SK-N-MC (cell line): ENCODE results near the gene FARP2.

Source experiments
- DNase-seq: peaks from one replicate; pipeline ENCODE4 v3.0.0-alpha.2; 2011; ENCODE audit warnings: low read depth, low spot score
- H3K27ac ChIP-seq: fragments of 200-600 bp; sonication (generic); 2 replicates; pipeline ENCODE4 v1.5.1; 2016; ENCODE audit warnings: mixed run types
- H3K36me3 ChIP-seq: fragments of 200-600 bp; sonication (generic); 2 replicates; pipeline ENCODE4 v1.6.1; 2017; ENCODE audit warnings: antibody characterized with exemption, low read length, mixed read lengths; ENCODE audit not compliant: insufficient read depth
- H3K4me3 ChIP-seq: fragments of 200-600 bp; sonication (generic); 2 replicates; pipeline ENCODE4 v1.5.1; 2016
- H3K9ac ChIP-seq: fragments of 200-600 bp; sonication (generic); 2 replicates; pipeline ENCODE4 v1.8.0; 2017; ENCODE audit warnings: mixed run types, mixed read lengths; ENCODE audit not compliant: insufficient read length
- H3K9me3 ChIP-seq: fragments of 200-600 bp; sonication (generic); 2 replicates; pipeline ENCODE4 v1.6.1; 2017; ENCODE audit warnings: low read depth, mild to moderate bottlenecking, antibody characterized with exemption, low read length, moderate library complexity, mixed read lengths
- EZH2 ChIP-seq: fragments of 200-600 bp; sonication (generic); IDR thresholded peaks from one replicate; pipeline ENCODE4 v1.6.1; 2017; ENCODE audit warnings: antibody characterized with exemption
- FOXP2 ChIP-seq: optimal IDR thresholded peaks from 2 replicates; pipeline ENCODE3; 2011; ENCODE audit warnings: mild to moderate bottlenecking, moderate library complexity; ENCODE audit not compliant: insufficient read depth; ENCODE audit errors: extremely low read length, control extremely low read depth
- POLR2AphosphoS5 ChIP-seq: IDR thresholded peaks from 2 replicates; pipeline ENCODE4 v1.6.1; 2012; ENCODE audit warnings: mild to moderate bottlenecking, low read depth, low read length, borderline replicate concordance

The FARP2 gene

DNA sequence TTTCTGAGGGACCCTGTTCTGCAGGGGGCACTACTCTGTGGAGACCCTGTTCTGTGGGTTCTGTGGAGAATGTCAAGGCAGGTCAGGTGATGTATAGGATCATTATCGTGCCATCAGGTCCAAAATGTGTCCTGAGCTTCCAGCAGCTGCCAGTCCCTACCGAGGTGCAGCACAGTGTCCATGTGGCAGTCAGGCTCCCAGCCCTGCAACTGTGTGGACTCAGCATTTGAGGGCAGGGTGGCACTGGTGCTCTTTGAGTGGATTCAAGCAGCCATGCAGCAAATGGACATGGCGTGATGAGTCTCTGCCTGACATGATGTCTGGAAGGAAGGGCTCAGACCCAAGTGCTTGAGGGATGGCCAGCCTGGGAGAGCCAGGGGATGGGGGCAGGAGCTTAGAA is 117.3 kb downstream of the FARP2 start:
- DNase-seq = no peak
- Histone ChIP-seq H3K4me3 (no peak overlapping the region), H3K9me3 (no peaks in the 10 kb centered on the region), H3K27ac (no peak overlapping the region), H3K9ac (no peak overlapping the region), H3K36me3 (no peaks in the 10 kb centered on the region)
- TF ChIP-seq EZH2 (no peak), POLR2AphosphoS5 (no peak), FOXP2 (no peak)

DNA sequence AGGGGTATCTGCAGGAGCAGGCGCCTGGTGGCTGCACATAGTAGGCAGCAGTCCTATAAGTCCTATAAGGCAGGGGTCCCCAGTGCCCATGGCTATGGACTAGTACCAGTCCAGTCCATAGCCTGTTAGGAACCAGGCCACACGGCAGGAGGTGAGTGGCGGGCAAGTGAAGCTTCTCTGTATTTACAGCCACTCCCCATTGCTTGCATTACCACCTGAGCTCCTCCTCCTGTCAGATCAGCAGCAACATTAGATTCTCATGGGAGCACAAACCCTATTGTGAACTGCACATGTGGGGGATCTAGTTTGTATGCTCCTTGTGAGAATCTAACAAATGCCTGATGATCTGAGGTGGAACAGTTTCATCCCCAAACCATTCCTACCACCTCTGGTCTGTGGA is 119.2 kb downstream of the FARP2 start:
- DNase-seq = no peak
- TF ChIP-seq EZH2 = no peak
- no peak for TF ChIP-seq POLR2AphosphoS5
- no peak for TF ChIP-seq FOXP2
- Histone ChIP-seq H3K36me3 (no peaks in the 10 kb centered on the region), H3K9ac (no peak overlapping the region), H3K9me3 (no peaks in the 10 kb centered on the region), H3K27ac (no peak overlapping the region), H3K4me3 (no peak overlapping the region)

DNA sequence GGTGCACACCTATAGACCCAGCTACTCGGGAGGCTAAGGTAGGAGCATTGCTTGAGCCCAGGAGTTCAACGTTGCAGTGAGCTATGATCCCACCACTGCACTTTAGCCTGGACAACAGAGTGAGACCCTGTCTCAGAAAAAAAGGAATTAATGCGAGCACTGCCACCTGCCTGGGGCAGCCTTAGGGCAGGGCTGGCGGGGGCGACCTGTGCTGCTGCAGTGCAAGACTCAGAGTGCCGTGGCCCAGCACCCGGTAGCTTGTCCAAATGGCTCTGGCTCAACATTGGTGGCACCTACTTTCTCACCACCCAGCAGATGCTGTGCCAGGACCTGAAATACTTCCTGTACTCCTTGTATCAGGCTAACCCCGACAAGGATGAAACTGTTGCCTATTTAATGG is 122.1 kb downstream of the FARP2 start:
- no peak for DNase-seq
- H3K36me3 ChIP-seq = no peaks in the 10 kb centered on the region
- no peak overlapping the region for H3K9ac ChIP-seq
- TF ChIP-seq FOXP2 = no peak
- H3K9me3 ChIP-seq = no peaks in the 10 kb centered on the region
- H3K4me3 ChIP-seq = no peak overlapping the region
- H3K27ac ChIP-seq = no peak overlapping the region

DNA sequence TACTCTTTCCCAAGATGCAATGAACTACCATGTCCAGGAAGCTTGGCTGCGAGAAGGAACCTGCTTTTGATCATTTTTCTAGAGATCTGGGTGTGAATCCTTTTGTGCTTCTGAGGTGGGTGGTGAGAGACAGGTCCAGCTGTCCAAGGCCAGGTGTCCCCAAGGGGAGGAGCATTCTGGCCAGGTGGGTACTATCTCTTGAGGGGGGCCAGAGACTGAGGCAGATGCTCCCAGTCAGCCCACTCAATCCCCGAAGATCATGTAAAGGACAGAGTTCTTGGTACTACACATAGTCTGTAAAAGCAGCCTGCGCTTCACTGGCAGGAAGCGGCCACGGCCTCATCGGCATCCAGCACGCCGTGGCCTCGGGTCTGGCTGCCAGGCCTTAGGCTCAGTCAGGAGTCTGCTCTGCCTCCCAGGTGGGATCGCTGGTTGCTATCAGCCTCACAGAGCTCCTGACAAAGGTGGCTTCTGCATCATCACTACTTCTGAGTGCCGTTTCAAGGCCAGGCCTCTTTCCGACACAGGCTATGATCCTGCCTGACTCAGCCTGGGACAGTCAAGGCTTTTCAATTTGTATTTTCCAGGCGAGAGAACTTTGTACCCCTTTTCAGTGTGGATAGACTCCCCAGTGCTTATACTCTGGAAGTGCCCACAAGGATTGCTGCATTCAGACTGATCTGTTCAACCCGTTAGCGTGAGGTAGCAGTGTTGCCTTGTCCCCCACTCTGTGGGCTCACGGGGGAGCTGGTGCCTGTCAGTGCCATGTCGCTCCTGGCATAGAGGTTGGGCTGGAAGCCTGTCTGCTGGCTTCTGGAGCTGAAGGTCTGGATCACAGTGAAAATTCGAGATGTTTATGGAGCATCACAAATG is 123.2 kb downstream of the FARP2 start:
- no peaks in the 10 kb centered on the region for H3K9me3 ChIP-seq
- H3K9ac ChIP-seq = no peak overlapping the region
- DNase-seq = no peak

GRCh38 chr2:241481687-241482086 is 125.6 kb downstream of the FARP2 start:
- Histone ChIP-seq H3K27ac (no peak overlapping the region), H3K36me3 (no peaks in the 10 kb centered on the region), H3K4me3 (no peak overlapping the region), H3K9ac (no peak overlapping the region), H3K9me3 (no peaks in the 10 kb centered on the region)
- DNase-seq = no peak
- TF ChIP-seq EZH2 (no peak), POLR2AphosphoS5 (no peak), FOXP2 (no peak)

More for the DNA sequence above, 123.2 kb downstream of the FARP2 start:
- H3K27ac ChIP-seq = no peak overlapping the region
- H3K36me3 ChIP-seq = no peaks in the 10 kb centered on the region
- H3K4me3 ChIP-seq = no peak overlapping the region
- TF ChIP-seq POLR2AphosphoS5 (no peak), FOXP2 (no peak), EZH2 (no peak)

- H3K4me3 ChIP-seq = no peak overlapping the region
- no peak for DNase-seq
- no peaks in the 10 kb centered on the region for H3K36me3 ChIP-seq
- no peak overlapping the region for H3K27ac ChIP-seq
- no peaks in the 10 kb centered on the region for H3K9me3 ChIP-seq
- no peak for TF ChIP-seq FOXP2
- no peak for TF ChIP-seq EZH2
- TF ChIP-seq POLR2AphosphoS5 = no peak
- no peak overlapping the region for H3K9ac ChIP-seq
These were observed 126.3 kb downstream of the FARP2 start for GRCh38 chr2:241482126-241482955.

- TF ChIP-seq POLR2AphosphoS5 = no peak
- no peak for TF ChIP-seq FOXP2
- TF ChIP-seq EZH2 = no peak
- Histone ChIP-seq H3K27ac (no peak overlapping the region), H3K9ac (no peak overlapping the region), H3K4me3 (no peak overlapping the region), H3K9me3 (no peaks in the 10 kb centered on the region), H3K36me3 (no peaks in the 10 kb centered on the region)
- DNase-seq = no peak
These were observed 127.2 kb downstream of the FARP2 start for GRCh38 chr2:241483305-241483704.

GRCh38 chr2:241485172-241485911 is 129.3 kb downstream of the FARP2 start:
- Histone ChIP-seq H3K9ac (no peak overlapping the region), H3K4me3 (no peak overlapping the region), H3K27ac (no peak overlapping the region), H3K36me3 (no peaks in the 10 kb centered on the region), H3K9me3 (no peaks in the 10 kb centered on the region)
- no peak for DNase-seq
- TF ChIP-seq EZH2 (no peak), POLR2AphosphoS5 (no peak), FOXP2 (no peak)
